AG04449 (cell line): ENCODE results near the gene TOMM22.

Experiments
- CTCF ChIA-PET: fragments of 350-600 bp; formaldehyde crosslinking; extraction: SDS; loops from one replicate; lab custom pipeline; 2021; ENCODE audit warnings: antibody characterized with exemption; lab: Yijun Ruan, JAX
- POLR2A ChIA-PET: fragments of 400-600, 350-600 bp; formaldehyde crosslinking; extraction: SDS; loops from one replicate; lab custom pipeline; 2020; ENCODE audit warnings: antibody characterized with exemption, inconsistent platforms; lab: Yijun Ruan, JAX
- DNase-seq: peaks from one replicate; pipeline ENCODE4 v3.0.0-alpha.2; 2010; ENCODE audit warnings: low read depth, low spot score
- H3K4me3 ChIP-seq: 2 replicates; pipeline ENCODE4 v1.5.1; 2011; ENCODE audit warnings: low read depth, mild to moderate bottlenecking, control low read depth, low read length
- TF ChIP-seq, protein P1 (sequence below): IDR thresholded peaks from one replicate; pipeline ENCODE4 v1.5.1; 2011; ENCODE audit warnings: mild to moderate bottlenecking, moderate library complexity, low read length, control low read depth, inconsistent platforms; ENCODE audit not compliant: insufficient read depth; ENCODE audit errors: missing control alignments

The TOMM22 gene

DNA sequence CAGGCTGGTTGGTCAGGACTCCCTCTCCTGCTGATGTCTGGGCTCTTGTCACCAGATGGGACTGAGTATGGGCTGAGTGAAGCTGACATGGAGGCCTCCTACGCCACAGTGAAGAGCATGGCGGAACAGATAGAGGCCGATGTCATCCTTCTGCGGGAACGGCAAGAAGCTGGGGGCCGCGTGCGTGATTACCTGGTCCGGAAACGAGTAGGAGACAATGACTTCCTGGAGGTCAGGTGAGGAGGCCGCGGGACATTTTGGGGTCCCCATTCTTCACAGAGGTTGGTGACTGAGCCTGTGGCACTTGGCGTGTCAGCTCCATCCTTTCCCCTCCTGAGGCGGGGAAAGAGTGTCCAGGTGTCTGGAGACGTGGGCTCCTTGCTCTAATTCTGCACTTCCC is 34.1 kb downstream of the TOMM22 start:
- POLR2A ChIA-PET: no interaction called here
- CTCF ChIA-PET: interaction anchor here (0.9 to 1.8 kb wide), 6 partner anchors 9 to 34 kb away, joined by 3 to 6 read pairs (median 4); partner anchors contain the start of gene TOMM22
- DNase-seq: no peak
- TF ChIP-seq, protein P1, sequence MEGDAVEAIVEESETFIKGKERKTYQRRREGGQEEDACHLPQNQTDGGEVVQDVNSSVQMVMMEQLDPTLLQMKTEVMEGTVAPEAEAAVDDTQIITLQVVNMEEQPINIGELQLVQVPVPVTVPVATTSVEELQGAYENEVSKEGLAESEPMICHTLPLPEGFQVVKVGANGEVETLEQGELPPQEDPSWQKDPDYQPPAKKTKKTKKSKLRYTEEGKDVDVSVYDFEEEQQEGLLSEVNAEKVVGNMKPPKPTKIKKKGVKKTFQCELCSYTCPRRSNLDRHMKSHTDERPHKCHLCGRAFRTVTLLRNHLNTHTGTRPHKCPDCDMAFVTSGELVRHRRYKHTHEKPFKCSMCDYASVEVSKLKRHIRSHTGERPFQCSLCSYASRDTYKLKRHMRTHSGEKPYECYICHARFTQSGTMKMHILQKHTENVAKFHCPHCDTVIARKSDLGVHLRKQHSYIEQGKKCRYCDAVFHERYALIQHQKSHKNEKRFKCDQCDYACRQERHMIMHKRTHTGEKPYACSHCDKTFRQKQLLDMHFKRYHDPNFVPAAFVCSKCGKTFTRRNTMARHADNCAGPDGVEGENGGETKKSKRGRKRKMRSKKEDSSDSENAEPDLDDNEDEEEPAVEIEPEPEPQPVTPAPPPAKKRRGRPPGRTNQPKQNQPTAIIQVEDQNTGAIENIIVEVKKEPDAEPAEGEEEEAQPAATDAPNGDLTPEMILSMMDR: no peak
- no peak overlapping the region for H3K4me3 ChIP-seq

DNA sequence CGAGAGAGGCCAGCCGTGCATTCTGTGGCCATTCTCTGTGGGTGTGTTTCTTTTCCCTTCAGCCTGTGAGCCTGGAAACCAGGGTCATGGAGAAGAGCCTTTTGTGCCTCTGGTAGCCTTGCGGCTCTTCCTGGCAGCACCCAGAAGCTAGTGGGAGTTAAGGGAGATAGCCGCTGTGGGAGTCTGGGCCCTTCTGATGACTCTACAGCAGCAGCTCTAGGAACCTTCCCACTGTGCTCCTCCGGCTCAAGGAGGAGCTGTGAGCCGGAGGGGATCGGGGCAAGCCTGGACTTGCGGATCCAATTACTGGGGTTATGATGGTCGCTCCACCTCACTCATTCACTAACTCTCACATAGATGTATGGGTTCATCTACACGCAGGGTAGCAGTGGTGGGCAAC is 34.5 kb downstream of the TOMM22 start:
- DNase-seq: no peak
- CTCF ChIA-PET: interaction anchor here (0.5 to 1.8 kb wide), 4 partner anchors 9 to 906 kb away, joined by 3 to 6 read pairs (median 4); no protein-coding TSS in a partner anchor
- TF ChIP-seq, protein P1: no peak

DNA sequence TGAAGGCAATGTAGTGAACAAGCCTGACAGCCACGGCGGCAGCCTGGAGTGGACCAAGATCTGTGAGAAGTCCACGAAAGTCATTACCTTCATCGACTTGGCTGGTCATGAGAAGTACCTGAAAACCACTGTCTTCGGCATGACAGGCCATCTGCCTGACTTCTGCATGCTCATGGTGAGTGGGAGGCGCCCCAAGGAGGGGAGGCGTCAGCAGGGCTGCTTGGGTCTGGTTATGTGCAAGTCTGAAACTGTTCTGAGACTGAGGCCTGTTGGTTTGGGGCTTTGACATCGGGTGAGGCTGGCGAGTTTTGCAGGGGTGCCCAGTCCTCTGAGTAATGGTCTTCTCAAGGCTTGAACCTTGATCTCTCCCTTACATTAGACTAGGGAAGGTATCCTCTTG is 35.1 kb downstream of the TOMM22 start:
- no peak overlapping the region for H3K4me3 ChIP-seq
- ChIA-PET POLR2A (interaction anchor here (1.3 kb wide), 1 partner anchor 10 kb away, joined by 4 read pairs; no protein-coding TSS in a partner anchor), CTCF (interaction anchor here (0.5 to 3.1 kb wide), 6 partner anchors 8 to 905 kb away, joined by 3 to 21 read pairs (median 5); no protein-coding TSS in a partner anchor)
- no peak for DNase-seq
- TF ChIP-seq, protein P1: no peak

More for the DNA sequence above, 34.5 kb downstream of the TOMM22 start:
- POLR2A ChIA-PET: no interaction called here
- H3K4me3 ChIP-seq: no peak overlapping the region

DNA sequence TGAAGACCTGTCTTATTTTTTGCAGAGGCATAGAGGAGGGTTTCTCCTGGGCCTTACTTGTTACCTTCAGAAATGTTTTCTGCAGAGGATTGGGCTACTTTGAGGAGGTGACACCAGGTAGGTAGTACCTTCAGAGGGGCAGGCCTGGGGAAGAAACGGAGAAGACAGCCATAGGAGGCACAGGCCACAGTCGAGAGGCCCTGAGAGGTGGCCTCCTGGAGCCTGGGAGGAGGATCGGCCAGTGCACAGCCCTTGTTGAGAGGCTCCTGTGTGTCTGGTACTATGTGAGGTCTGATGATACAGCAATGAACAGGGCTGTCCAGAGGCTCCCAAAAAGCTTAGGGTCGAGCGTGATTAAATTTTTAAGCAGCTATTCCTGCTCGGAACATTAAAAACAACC is 35.5 kb downstream of the TOMM22 start:
- no peak overlapping the region for H3K4me3 ChIP-seq
- ChIA-PET POLR2A (interaction anchor here (1.3 kb wide), 1 partner anchor 10 kb away, joined by 4 read pairs; no protein-coding TSS in a partner anchor), CTCF (interaction anchor here (0.6 to 3.1 kb wide), 8 partner anchors 9 to 153 kb away, joined by 3 to 21 read pairs (median 4); partner anchors contain the start of gene TOMM22)
- DNase-seq: no peak
- TF ChIP-seq, protein P1: no peak

DNA sequence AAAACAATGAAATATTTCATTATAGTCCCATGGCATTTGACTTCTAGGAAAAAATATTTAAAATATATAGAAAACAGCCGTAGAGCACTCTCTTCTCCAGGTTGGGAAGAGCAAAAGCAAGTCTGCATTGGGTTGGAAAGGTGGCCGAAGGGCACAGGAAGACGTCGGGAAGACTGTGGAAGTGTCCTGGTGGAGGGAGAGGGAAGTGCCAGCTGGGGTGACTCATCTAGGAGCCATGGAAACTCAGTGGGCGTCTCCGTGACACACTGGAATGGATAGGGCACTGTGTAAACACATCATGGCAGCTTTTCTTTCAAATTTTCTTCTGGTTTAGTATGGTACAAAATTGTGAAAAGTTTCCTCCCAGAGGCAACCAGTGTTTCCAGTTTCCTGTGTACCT is 36.7 kb downstream of the TOMM22 start:
- ChIA-PET CTCF (interaction anchor here (1.1 to 3.1 kb wide), 8 partner anchors 8 to 51 kb away, joined by 3 to 21 read pairs (median 4); partner anchors contain the start of gene TOMM22), POLR2A (interaction anchor here (0.6 to 1.2 kb wide), 2 partner anchors 15 to 508 kb away, joined by 3 read pairs; no protein-coding TSS in a partner anchor)
- DNase-seq: no peak
- no peak overlapping the region for H3K4me3 ChIP-seq
- TF ChIP-seq, protein P1: peak; percentile 63

DNA sequence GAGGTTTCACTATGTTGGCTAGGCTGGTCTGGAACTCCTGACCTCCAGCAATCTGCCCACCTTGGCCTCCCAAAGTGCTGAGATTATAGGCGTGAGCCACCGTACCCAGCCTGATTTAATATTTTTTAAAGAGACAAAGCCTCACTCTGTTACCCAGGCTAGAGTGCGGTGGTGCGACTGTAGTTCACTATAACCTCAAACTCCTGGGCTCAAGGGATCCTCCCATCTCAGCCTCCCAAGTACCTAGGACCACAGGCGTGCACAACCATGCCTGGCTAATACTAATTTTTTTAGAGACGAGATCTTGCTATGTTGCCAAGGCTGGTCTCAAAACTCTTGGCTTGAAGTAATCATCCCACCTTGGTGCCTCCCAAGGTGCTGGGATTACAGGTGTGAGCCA is 37.4 kb downstream of the TOMM22 start:
- TF ChIP-seq, protein P1: no peak
- DNase-seq: no peak
- no peak overlapping the region for H3K4me3 ChIP-seq
- ChIA-PET POLR2A (no interaction called here), CTCF (interaction anchor here (1.1 to 3.1 kb wide), 4 partner anchors 11 to 50 kb away, joined by 3 to 21 read pairs (median 4); no protein-coding TSS in a partner anchor)
